GM06990 (cell line): ENCODE results near the gene ITIH4.

Source experiments
- DNase-seq: peaks from one replicate; pipeline ENCODE4 v3.0.0-alpha.2; 2011; ENCODE audit not compliant: insufficient read length; ENCODE audit errors: extremely low read depth
- H3K27me3 ChIP-seq: replicated peaks from 2 replicates; pipeline ENCODE4 v1.6.0; 2011; ENCODE audit warnings: low read length; ENCODE audit not compliant: control insufficient read depth, insufficient read depth
- H3K36me3 ChIP-seq: 2 replicates; pipeline ENCODE4 v1.5.1; 2011; ENCODE audit warnings: low read length; ENCODE audit not compliant: control insufficient read depth, insufficient read depth
- H3K4me3 ChIP-seq: replicated peaks from 2 replicates; pipeline ENCODE4 v1.5.1; 2011; ENCODE audit warnings: low read depth, mild to moderate bottlenecking, control low read depth, low read length
- CTCF ChIP-seq: IDR thresholded peaks from 2 replicates; pipeline ENCODE4 v1.5.1; 2011; ENCODE audit warnings: low read length, control low read depth, mild to moderate bottlenecking, inconsistent platforms; ENCODE audit not compliant: insufficient read depth, poor library complexity, severe bottlenecking

The ITIH4 gene

GRCh38 chr3:52824037-52824436 lies 6.4 kb downstream of the ITIH4 start:
- no peaks in the 10 kb centered on the region; the same call in 1 of the 2 replicates for H3K36me3 ChIP-seq
- TF ChIP-seq CTCF: no peak
- DNase-seq: no peak
- no peaks in the 10 kb centered on the region for H3K27me3 ChIP-seq
- H3K4me3 ChIP-seq: no peak overlapping the region

- H3K36me3 ChIP-seq: no peaks in the 10 kb centered on the region; the same call in 1 of the 2 replicates
- TF ChIP-seq CTCF: no peak
- no peaks in the 10 kb centered on the region for H3K27me3 ChIP-seq
- no peak for DNase-seq
- H3K4me3 ChIP-seq: no peak overlapping the region
These were observed 8.1 kb downstream of the ITIH4 start for GRCh38 chr3:52822363-52822762.

- H3K36me3 ChIP-seq: no peaks in the 10 kb centered on the region; the same call in 1 of the 2 replicates
- H3K4me3 ChIP-seq: no peak overlapping the region
- DNase-seq: no peak
- TF ChIP-seq CTCF: peak; percentile 80
- no peaks in the 10 kb centered on the region for H3K27me3 ChIP-seq
These were observed 9.7 kb downstream of the ITIH4 start for GRCh38 chr3:52820736-52821135.

GRCh38 chr3:52819936-52820335 lies 10.5 kb downstream of the ITIH4 start:
- no peaks in the 10 kb centered on the region; the same call in 1 of the 2 replicates for H3K36me3 ChIP-seq
- no peak overlapping the region for H3K4me3 ChIP-seq
- DNase-seq: no peak
- no peaks in the 10 kb centered on the region for H3K27me3 ChIP-seq
- no peak for TF ChIP-seq CTCF

GRCh38 chr3:52817860-52818259 lies 12.6 kb downstream of the ITIH4 start:
- no peak for TF ChIP-seq CTCF
- DNase-seq: no peak
- H3K4me3 ChIP-seq: no peak overlapping the region
- H3K36me3 ChIP-seq: no peaks in the 10 kb centered on the region
- H3K27me3 ChIP-seq: no peaks in the 10 kb centered on the region

- H3K36me3 ChIP-seq: no peaks in the 10 kb centered on the region
- no peak overlapping the region for H3K4me3 ChIP-seq
- no peak for DNase-seq
- no peak for TF ChIP-seq CTCF
- no peaks in the 10 kb centered on the region for H3K27me3 ChIP-seq
These were observed 13.3 kb downstream of the ITIH4 start for GRCh38 chr3:52817221-52817620.
